H1 (cell line): ENCODE data around the gene CHST1. TPM values are rescaled to one million over a fixed set of nuclear protein-coding genes. Genes with fewer than 3 reads are reported as not detected.

Source experiments
- CTCF ChIA-PET: fragments of 300-600 bp; sonication (Branson Sonifier 250); formaldehyde crosslinking; loops from one replicate; lab custom pipeline; 2021; ENCODE audit not compliant: partially characterized antibody; lab: Charles Lee
- POLR2A ChIA-PET: fragments of 300-600 bp; sonication (Branson Sonifier 250); formaldehyde crosslinking; loops from one replicate; lab custom pipeline; 2021; ENCODE audit warnings: inconsistent platforms; ENCODE audit not compliant: partially characterized antibody; lab: Charles Lee
- DNase-seq, 2 experiments: peaks; one replicate each; pipeline versions ENCODE4 v3.0.0 to v3.0.0-alpha.2; 2010 to 2022; ENCODE audit warnings: low spot score in 2 of 2, low read depth in 1 of 2, mixed read lengths in 1 of 2
- FAIRE-seq: peaks from 2 replicates; lab custom pipeline; 2011; peaks lifted over from hg19 to GRCh38; lab: Jason Lieb, UNC
- H2AFZ ChIP-seq: 2 replicates; pipeline ENCODE4 v1.8.1; 2012; ENCODE audit warnings: low read length, inconsistent platforms
- H2AK5ac ChIP-seq: 2 replicates; pipeline ENCODE4 v1.6.1; 2013; ENCODE audit warnings: low read depth, low read length
- H2BK120ac ChIP-seq: replicated peaks from 2 replicates; pipeline ENCODE3; 2013; ENCODE audit warnings: low read depth, low read length, inconsistent platforms
- H2BK12ac ChIP-seq: 2 replicates; pipeline ENCODE4 v1.6.1; 2013; ENCODE audit warnings: low read depth, low read length
- H2BK15ac ChIP-seq: 2 replicates; pipeline ENCODE4 v1.6.1; 2013; ENCODE audit warnings: low read length
- H2BK20ac ChIP-seq: 2 replicates; pipeline ENCODE4 v1.6.1; 2013; ENCODE audit warnings: low read length
- H2BK5ac ChIP-seq: 2 replicates; pipeline ENCODE4 v1.6.1; 2013; ENCODE audit warnings: low read depth, low read length
- H3K14ac ChIP-seq: 2 replicates; pipeline ENCODE4 v1.6.1; 2013; ENCODE audit warnings: inconsistent platforms; ENCODE audit not compliant: insufficient read length
- H3K18ac ChIP-seq: 2 replicates; pipeline ENCODE4 v1.6.1; 2013; ENCODE audit warnings: low read length; ENCODE audit errors: extremely low read depth
- H3K23ac ChIP-seq: 2 replicates; pipeline ENCODE4 v1.6.1; 2013; ENCODE audit warnings: inconsistent platforms; ENCODE audit not compliant: insufficient read length
- H3K23me2 ChIP-seq: 2 replicates; pipeline ENCODE4 v1.6.1; 2013; ENCODE audit warnings: low read depth, low read length
- H3K27ac ChIP-seq: 2 replicates; pipeline ENCODE4 v1.6.1; 2011; ENCODE audit warnings: low read depth, low read length, inconsistent platforms
- H3K27me3 ChIP-seq, 4 experiments: replicated peaks in 1 of 4; 1 replicate in 1 of 4; 2 replicates in 3 of 4; pipeline versions ENCODE4 v1.6.1 to v1.8.1; 2011 to 2013; ENCODE audit warnings: low read length in 3 of 4, mild to moderate bottlenecking in 3 of 4, inconsistent platforms in 2 of 4, mixed read lengths in 2 of 4, moderate library complexity in 1 of 4; ENCODE audit not compliant: control insufficient read depth in 3 of 4, insufficient read depth in 3 of 4; ENCODE audit errors: extremely low read depth in 1 of 4
- H3K36me3 ChIP-seq, 4 experiments: 2 replicates each; pipeline versions ENCODE4 v1.6.1 to v1.8.1; 2011 to 2013; ENCODE audit warnings: mild to moderate bottlenecking in 4 of 4, low read length in 3 of 4, moderate library complexity in 2 of 4, control low read depth in 1 of 4, inconsistent platforms in 1 of 4; ENCODE audit not compliant: insufficient read depth in 4 of 4, control insufficient read depth in 2 of 4
- H3K4ac ChIP-seq: replicated peaks from 2 replicates; pipeline ENCODE3; 2013; ENCODE audit warnings: low read length, low read depth, mixed read lengths, inconsistent platforms; ENCODE audit not compliant: insufficient read length
- H3K4me1 ChIP-seq, 4 experiments: replicated peaks in 1 of 4; 1 replicate in 1 of 4; 2 replicates in 3 of 4; pipeline versions ENCODE4 v1.6.1 to v1.8.1; 2011 to 2013; ENCODE audit warnings: low read length in 3 of 4, inconsistent platforms in 2 of 4, mixed read lengths in 1 of 4; ENCODE audit not compliant: insufficient read depth in 4 of 4, control insufficient read depth in 3 of 4
- H3K4me2 ChIP-seq, 2 experiments: 2 replicates each; pipeline versions ENCODE4 v1.6.1 to v1.8.1; 2011 to 2013; ENCODE audit warnings: low read depth in 2 of 2, low read length in 2 of 2, control low read depth in 1 of 2, inconsistent platforms in 1 of 2, mild to moderate bottlenecking in 1 of 2; ENCODE audit not compliant: insufficient read depth in 1 of 2
- H3K4me3 ChIP-seq, 4 experiments: fragments of 200-600, 300-600 bp in 1 of 4; sonication (generic), shearing (Covaris generic), sonication (Bioruptor Twin) in 1 of 4; 2 replicates each; pipeline versions ENCODE4 v1.5.1 to v1.8.1; 2011 to 2016; ENCODE audit warnings: low read length in 4 of 4, low read depth in 3 of 4, control low read depth in 2 of 4, inconsistent platforms in 2 of 4, mild to moderate bottlenecking in 2 of 4, mixed read lengths in 1 of 4, moderate library complexity in 1 of 4; ENCODE audit not compliant: insufficient read depth in 2 of 4; ENCODE audit errors: extremely low read depth in 1 of 4
- H3K56ac ChIP-seq: replicated peaks from 2 replicates; pipeline ENCODE3; 2013; ENCODE audit warnings: low read depth, mild to moderate bottlenecking, mixed read lengths, low read length, inconsistent platforms; ENCODE audit not compliant: insufficient read length
- H3K79me1 ChIP-seq: 2 replicates; pipeline ENCODE4 v1.6.1; 2013; ENCODE audit warnings: low read depth, low read length, control low read depth
- H3K79me2 ChIP-seq, 2 experiments: 2 replicates each; pipeline versions ENCODE4 v1.6.1 to v1.8.1; 2012 to 2013; ENCODE audit warnings: low read length in 2 of 2, mild to moderate bottlenecking in 2 of 2, inconsistent platforms in 1 of 2; ENCODE audit not compliant: insufficient read depth in 2 of 2, control insufficient read depth in 1 of 2
- H3K9ac ChIP-seq, 4 experiments: replicated peaks in 1 of 4; 1 replicate in 1 of 4; 2 replicates in 3 of 4; pipeline versions ENCODE4 v1.6.1 to v1.8.1; 2011 to 2013; ENCODE audit warnings: low read depth in 3 of 4, low read length in 3 of 4, control low read depth in 2 of 4, mild to moderate bottlenecking in 2 of 4, moderate library complexity in 2 of 4, inconsistent platforms in 1 of 4; ENCODE audit errors: extremely low read depth in 1 of 4
- H3K9me3 ChIP-seq, 2 experiments: 2 replicates each; pipeline versions ENCODE4 v1.6.1 to v1.8.1; 2012 to 2013; ENCODE audit warnings: mild to moderate bottlenecking in 2 of 2, moderate library complexity in 2 of 2, control low read depth in 1 of 2, inconsistent platforms in 1 of 2, low read depth in 1 of 2, low read length in 1 of 2, mixed read lengths in 1 of 2; ENCODE audit not compliant: insufficient read depth in 2 of 2
- H4K20me1 ChIP-seq, 2 experiments: replicated peaks in 1 of 2; 2 replicates each; pipeline versions ENCODE3 to v1.8.1; 2011 to 2013; ENCODE audit warnings: inconsistent platforms in 2 of 2, low read length in 2 of 2, mild to moderate bottlenecking in 1 of 2; ENCODE audit not compliant: insufficient read depth in 2 of 2, control insufficient read depth in 1 of 2
- H4K5ac ChIP-seq: 2 replicates; pipeline ENCODE4 v1.6.1; 2013; ENCODE audit warnings: low read length, low read depth, mixed read lengths, inconsistent platforms; ENCODE audit not compliant: insufficient read length
- H4K8ac ChIP-seq: 2 replicates; pipeline ENCODE4 v1.8.0; 2013; ENCODE audit warnings: mild to moderate bottlenecking, moderate library complexity, low read length, inconsistent platforms; ENCODE audit not compliant: insufficient read depth; ENCODE audit errors: extremely low read depth
- H4K91ac ChIP-seq: replicated peaks from 2 replicates; pipeline ENCODE3; 2013; ENCODE audit warnings: low read length, mixed read lengths, inconsistent platforms; ENCODE audit not compliant: insufficient read length
- CBX8 ChIP-seq: fragments of 300-800, 300-1000 bp; sonication (generic); IDR thresholded peaks from 2 replicates; pipeline ENCODE4 v1.7.1; 2016; ENCODE audit warnings: low read depth, low read length, borderline replicate concordance
- CHD2 ChIP-seq: IDR thresholded peaks from 2 replicates; pipeline ENCODE4 v1.6.1; 2012; ENCODE audit warnings: low read length, improper control_type of control experiment
- KDM4A ChIP-seq: IDR thresholded peaks from one replicate; pipeline ENCODE4 v1.7.1; 2012; ENCODE audit warnings: low read depth, mild to moderate bottlenecking, moderate library complexity, low read length, inconsistent platforms; ENCODE audit not compliant: severe bottlenecking
- RAD21 ChIP-seq, 2 experiments: IDR thresholded peaks in 1 of 2; conservative IDR thresholded peaks in 1 of 2; 2 replicates each; pipeline ENCODE4 v1.6.1; 2011; ENCODE audit warnings: low read depth in 2 of 2, low read length in 2 of 2, improper control_type of control experiment in 1 of 2, inconsistent platforms in 1 of 2, mild to moderate bottlenecking in 1 of 2, moderate library complexity in 1 of 2
- RBBP5 ChIP-seq: IDR thresholded peaks from 2 replicates; pipeline ENCODE4 v1.7.1; 2012; ENCODE audit warnings: low read depth, mild to moderate bottlenecking, inconsistent platforms, low read length, moderate library complexity, borderline replicate concordance
- SIRT6 ChIP-seq: IDR thresholded peaks from one replicate; pipeline ENCODE4 v1.7.1; 2012; ENCODE audit warnings: low read length, inconsistent platforms
- SIX5 ChIP-seq: IDR thresholded peaks from 2 replicates; pipeline ENCODE4 v1.6.1; 2011; ENCODE audit warnings: mild to moderate bottlenecking, low read depth, low read length
- SP2 ChIP-seq: IDR thresholded peaks from 2 replicates; pipeline ENCODE4 v1.6.1; 2012; ENCODE audit warnings: mild to moderate bottlenecking, low read length, inconsistent platforms
- SRF ChIP-seq: IDR thresholded peaks from 2 replicates; pipeline ENCODE4 v1.6.1; 2011; ENCODE audit warnings: mild to moderate bottlenecking, low read depth, low read length, moderate library complexity
- YY1 ChIP-seq: IDR thresholded peaks from 2 replicates; pipeline ENCODE4 v1.6.1; 2011; ENCODE audit warnings: low read depth, mild to moderate bottlenecking, low read length
- WGBS, 2 experiments: shearing (Covaris generic) in 1 of 2; methylation state at CpG; one replicate each; pipeline versions ENCODE4 v1.1.6 to v1.1.7; 2013 to 2015; ENCODE audit warnings: low lambda C conversion rate in 2 of 2, mixed read lengths in 2 of 2, inconsistent platforms in 1 of 2, low coverage in 1 of 2, missing lambda C conversion rate in 1 of 2; ENCODE audit not compliant: insufficient replicate concordance in 2 of 2, insufficient coverage in 1 of 2, insufficient read length in 1 of 2; ENCODE audit errors: extremely low coverage in 1 of 2, missing lambda C conversion rate in 1 of 2; 5-methylcytosine and 5-hydroxymethylcytosine counted together
- polyA plus RNA-seq, 7 experiments: library from polyadenylated mRNA; depleted of rRNA in 3 of 7; stranded (reverse) in 5 of 7; unstranded in 2 of 7; fragments of >200 nt in 5 of 7; fragments of 200-250 nt in 2 of 7; gene quantifications; 1 replicate in 5 of 7; 2 replicates in 1 of 7; 4 replicates in 1 of 7; pipeline versions ENCODE4 v1.2.1 to v1.2.3, GENCODE V29; 2011 to 2013; ENCODE audit warnings: missing spikeins in 2 of 7, mixed read lengths in 2 of 7
- total RNA-seq: library from RNA; stranded (reverse); fragmentation: NEBNext Ultra II Directional; extraction: Animal tissue kit (Norgen Biotek cat#: 25700); gene quantifications from 2 replicates; pipeline ENCODE4 v1.2.1, GENCODE V29; 2021
- TF ChIP-seq, protein P1 (sequence below): IDR thresholded peaks from 2 replicates; pipeline ENCODE4 v1.6.1; 2011; ENCODE audit warnings: low read depth, mild to moderate bottlenecking, low read length; ENCODE audit not compliant: insufficient read depth

The CHST1 gene
- total and polyA plus RNA-seq, 2 of the 8 experiments (the other 6 are each of a cell fraction or from before 2014, with no cell fraction given): 1.6 to 3.8 TPM

DNA sequence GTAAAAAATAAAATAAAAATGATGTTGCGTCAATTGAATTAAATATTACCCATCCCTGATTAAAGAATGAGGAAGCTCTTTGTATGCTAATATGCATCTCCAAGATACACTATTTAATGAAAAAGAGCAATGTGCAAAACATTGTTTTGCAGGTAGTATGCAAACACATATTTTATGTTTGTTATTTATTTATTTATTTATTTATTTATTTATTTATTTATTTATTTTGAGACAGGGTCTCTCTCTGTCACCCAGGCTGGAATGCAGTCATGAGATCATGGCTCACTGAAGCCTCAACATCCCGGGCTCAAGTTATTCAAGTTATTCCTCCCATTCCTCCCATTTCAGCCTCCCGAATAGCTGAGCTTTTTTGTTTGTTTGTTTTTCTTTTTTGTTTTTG lies 7.2 kb upstream of the CHST1 start:
- no peaks in the 10 kb centered on the region for H3K79me1 ChIP-seq
- ChIA-PET POLR2A (no interaction called here), CTCF (interaction anchor here (0.6 to 2.2 kb wide), 3 partner anchors 18 to 302 kb away, joined by 3 to 5 read pairs (median 3); no protein-coding TSS in a partner anchor)
- H3K79me2 ChIP-seq: no peaks in the 10 kb centered on the region
- no peak overlapping the region for H2AFZ ChIP-seq
- no peak overlapping the region for H2BK12ac ChIP-seq
- no peak for DNase-seq
- no peak overlapping the region for H3K14ac ChIP-seq
- H3K9me3 ChIP-seq: no peaks in the 10 kb centered on the region
- H3K27me3 ChIP-seq: no peaks in the 10 kb centered on the region; a peak in 1 of 7 replicates
- H2BK120ac ChIP-seq: no peak overlapping the region
- no peak overlapping the region for H3K4ac ChIP-seq
- no peak overlapping the region for H3K4me3 ChIP-seq
- no peaks in the 10 kb centered on the region for H4K20me1 ChIP-seq
- no peaks in the 10 kb centered on the region for H3K36me3 ChIP-seq
- H3K23me2 ChIP-seq: no peaks in the 10 kb centered on the region
- H2BK20ac ChIP-seq: no peak overlapping the region
- H4K91ac ChIP-seq: no peak overlapping the region
- no peak overlapping the region for H3K9ac ChIP-seq
- H2BK5ac ChIP-seq: no peak overlapping the region
- no peak overlapping the region for H3K4me2 ChIP-seq
- 86% methylated on average over 3 of the region's 3 CpGs; no CpG with 5 or more reads in 1 of the 2 experiments for WGBS, 2 experiments
- H3K18ac ChIP-seq: no peak overlapping the region
- no peak overlapping the region for H4K5ac ChIP-seq
- peaks cover 0 to 4% (median 1%) of the 10 kb centered on the region in 4 experiments; a peak in 2 of 7 replicates for H3K4me1 ChIP-seq
- no peak for FAIRE-seq
- H2AK5ac ChIP-seq: no peak overlapping the region
- H3K23ac ChIP-seq: no peak overlapping the region
- TF ChIP-seq RBBP5 (no peak), CHD2 (no peak), SP2 (no peak), SIX5 (no peak), KDM4A (no peak), SIRT6 (no peak), CBX8 (no peak), SRF (no peak), YY1 (no peak), RAD21 (IDR thresholded peaks at IDR 0.05 in 1 of 2, conservative IDR thresholded peaks at IDR 0.05 in 1 of 2; ENCODE audit: low read depth in 2 of 2, low read length in 2 of 2) (no peak)
- TF ChIP-seq, protein P1, sequence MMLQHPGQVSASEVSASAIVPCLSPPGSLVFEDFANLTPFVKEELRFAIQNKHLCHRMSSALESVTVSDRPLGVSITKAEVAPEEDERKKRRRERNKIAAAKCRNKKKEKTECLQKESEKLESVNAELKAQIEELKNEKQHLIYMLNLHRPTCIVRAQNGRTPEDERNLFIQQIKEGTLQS: no peak
- no peak overlapping the region for H2BK15ac ChIP-seq
- H3K56ac ChIP-seq: no peak overlapping the region
- no peak overlapping the region for H3K27ac ChIP-seq
- H4K8ac ChIP-seq: no peak overlapping the region
